T-helper 17 cell (primary cell): ENCODE data around the gene FPR3. TPM values are rescaled to one million over a fixed set of nuclear protein-coding genes. Genes with fewer than 3 reads are reported as not detected.

ENCODE experiments used
- ATAC-seq: fragments of 150-1000 bp; cut with Tn5 transposase; 2 replicates; pipeline ENCODE4 v1.10.0; 2021; ENCODE audit warnings: mild to moderate bottlenecking, moderate library complexity
- DNase-seq, 3 donors: peaks; one replicate each; pipeline versions ENCODE4 v3.0.0 to v3.0.0-alpha.2; 2020 to 2021
- H3K9me3 ChIP-seq: one replicate; pipeline ENCODE4 v1.7.0; 2013; ENCODE audit warnings: low read length, mild to moderate bottlenecking; ENCODE audit not compliant: control insufficient read depth, poor library complexity, severe bottlenecking
- H3K27ac Mint-ChIP-seq: one replicate; pipeline ENCODE4 v1.8.0; 2022; ENCODE audit warnings: mild to moderate bottlenecking, moderate library complexity, mixed read lengths
- H3K27me3 Mint-ChIP-seq: one replicate; pipeline ENCODE4 v1.8.0; 2022; ENCODE audit warnings: mixed read lengths
- H3K36me3 Mint-ChIP-seq: one replicate; pipeline ENCODE4 v1.8.0; 2022; ENCODE audit warnings: low read depth, mixed read lengths
- H3K4me1 Mint-ChIP-seq: one replicate; pipeline ENCODE4 v1.8.0; 2022; ENCODE audit warnings: mild to moderate bottlenecking, mixed read lengths
- H3K4me3 Mint-ChIP-seq: one replicate; pipeline ENCODE4 v1.8.0; 2022; ENCODE audit warnings: mild to moderate bottlenecking, moderate library complexity, mixed read lengths
- total RNA-seq, 4 donors: library from RNA in 2 of 4; stranded (reverse) in 2 of 4; gene quantifications; one replicate each; pipeline ENCODE4 v1.2.3 and lab custom pipeline; 2022 to 2026

Gene FPR3, protein sequence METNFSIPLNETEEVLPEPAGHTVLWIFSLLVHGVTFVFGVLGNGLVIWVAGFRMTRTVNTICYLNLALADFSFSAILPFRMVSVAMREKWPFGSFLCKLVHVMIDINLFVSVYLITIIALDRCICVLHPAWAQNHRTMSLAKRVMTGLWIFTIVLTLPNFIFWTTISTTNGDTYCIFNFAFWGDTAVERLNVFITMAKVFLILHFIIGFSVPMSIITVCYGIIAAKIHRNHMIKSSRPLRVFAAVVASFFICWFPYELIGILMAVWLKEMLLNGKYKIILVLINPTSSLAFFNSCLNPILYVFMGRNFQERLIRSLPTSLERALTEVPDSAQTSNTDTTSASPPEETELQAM
- total RNA-seq = not detected
- 0 reads per million in 2 donors for total RNA-seq (lab: John Stamatoyannopoulos, UW)

GRCh38 chr19:51794885-51795490, at the start of gene FPR3:
Gene FPR3, plus strand, starts transcription at chr19:51795157. Its CDS starts 28,592 bp downstream, at chr19:51823749.
- Mint-ChIP-seq H3K27me3 (peaks cover 3% of the 10 kb centered on the region), H3K4me3 (no peak within 1 kb of the TSS), H3K36me3 (no peaks in the 10 kb centered on the region), H3K4me1 (no peaks in the 10 kb centered on the region), H3K27ac (no peak within 1 kb of the TSS)
- H3K9me3 ChIP-seq = peaks cover 4% of the 10 kb centered on the region
- ATAC-seq (no peak), DNase-seq (no peak)

DNA sequence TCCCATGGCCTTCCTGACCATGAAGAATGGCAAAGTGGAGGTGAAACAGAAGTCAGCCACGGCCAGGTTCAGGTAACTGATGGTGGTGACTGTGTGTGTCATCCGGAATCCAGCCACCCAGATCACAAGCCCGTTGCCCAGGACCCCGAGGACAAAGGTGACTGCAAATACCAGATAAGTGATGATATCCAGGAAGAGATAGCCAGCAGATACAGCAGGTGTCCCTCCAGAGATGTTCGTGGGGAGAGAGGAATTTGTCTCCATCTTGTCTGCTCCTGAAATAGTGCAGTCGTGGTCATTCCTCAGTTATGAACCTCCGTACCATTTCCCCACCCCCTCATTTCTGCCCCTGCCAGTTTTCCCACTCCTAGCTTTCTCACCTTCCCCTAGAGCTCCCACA, 48.2 kb upstream of the FPR3 start:
- Mint-ChIP-seq H3K36me3 (peaks cover 2% of the 10 kb centered on the region), H3K27me3 (peaks cover 18% of the 10 kb centered on the region), H3K4me1 (no peaks in the 10 kb centered on the region), H3K27ac (no peak overlapping the region), H3K4me3 (no peak overlapping the region)
- no peaks in the 10 kb centered on the region for H3K9me3 ChIP-seq
- no peak for DNase-seq
- ATAC-seq = no peak

DNA sequence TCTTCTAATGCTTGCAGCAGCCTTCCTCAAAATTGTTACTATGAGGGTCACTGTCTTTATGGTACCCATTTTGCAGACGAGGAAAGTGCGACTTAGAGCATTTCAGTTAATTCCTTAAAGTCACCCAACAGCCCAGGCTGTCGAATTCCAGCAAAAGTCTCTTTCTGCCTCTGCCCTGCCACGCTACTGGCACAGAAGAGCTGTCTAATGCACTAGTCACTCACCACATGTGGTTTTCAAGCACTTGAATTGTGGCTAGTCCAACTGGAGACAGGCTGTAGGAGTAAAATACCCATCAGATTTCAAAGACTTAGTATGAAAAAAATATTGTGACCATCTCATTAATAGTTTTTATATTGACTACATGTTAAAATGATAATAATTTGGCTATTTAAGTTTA, 45.0 kb upstream of the FPR3 start:
- Mint-ChIP-seq H3K27me3 (peaks cover 8% of the 10 kb centered on the region), H3K4me3 (no peak overlapping the region), H3K4me1 (no peaks in the 10 kb centered on the region), H3K36me3 (peaks cover 2% of the 10 kb centered on the region), H3K27ac (no peak overlapping the region)
- DNase-seq (no peak), ATAC-seq (no peak)
- no peaks in the 10 kb centered on the region for H3K9me3 ChIP-seq

DNA sequence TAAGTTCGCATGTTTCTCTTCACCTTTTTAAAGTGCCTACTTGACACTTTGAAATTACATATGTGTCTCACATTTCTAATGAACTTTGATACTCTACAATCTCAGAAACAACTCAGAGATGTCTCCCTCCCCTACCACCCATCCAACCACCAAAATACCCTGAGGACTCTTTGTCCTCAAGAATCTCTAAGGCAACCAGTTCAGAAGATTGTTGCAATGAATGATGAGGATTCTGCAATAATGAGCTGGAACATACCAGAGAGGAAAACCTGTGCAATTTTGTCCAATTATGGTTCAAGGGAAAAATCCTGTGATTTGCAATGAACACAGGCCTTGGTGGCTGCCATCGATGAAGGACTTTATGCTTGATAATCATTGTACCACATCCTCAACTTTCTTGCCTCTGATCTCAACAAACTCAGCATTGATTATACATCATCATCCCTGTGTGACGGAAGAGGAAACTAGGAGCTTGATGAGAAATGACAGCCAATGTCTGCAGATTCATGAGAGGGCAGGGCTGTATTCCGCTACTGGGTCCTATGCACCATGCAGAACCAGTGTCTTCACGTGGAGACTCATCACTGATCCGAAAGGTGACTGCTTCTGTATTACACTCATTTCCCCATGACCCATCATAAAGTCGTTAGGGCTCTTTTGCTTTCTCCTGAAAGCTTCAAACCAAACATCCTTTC, 44.4 kb upstream of the FPR3 start:
- no peaks in the 10 kb centered on the region for H3K9me3 ChIP-seq
- DNase-seq (no peak), ATAC-seq (no peak)
- Mint-ChIP-seq H3K27ac (no peak overlapping the region), H3K27me3 (peaks cover 7% of the 10 kb centered on the region), H3K4me1 (no peaks in the 10 kb centered on the region), H3K4me3 (no peak overlapping the region), H3K36me3 (peaks cover 2% of the 10 kb centered on the region)

DNA sequence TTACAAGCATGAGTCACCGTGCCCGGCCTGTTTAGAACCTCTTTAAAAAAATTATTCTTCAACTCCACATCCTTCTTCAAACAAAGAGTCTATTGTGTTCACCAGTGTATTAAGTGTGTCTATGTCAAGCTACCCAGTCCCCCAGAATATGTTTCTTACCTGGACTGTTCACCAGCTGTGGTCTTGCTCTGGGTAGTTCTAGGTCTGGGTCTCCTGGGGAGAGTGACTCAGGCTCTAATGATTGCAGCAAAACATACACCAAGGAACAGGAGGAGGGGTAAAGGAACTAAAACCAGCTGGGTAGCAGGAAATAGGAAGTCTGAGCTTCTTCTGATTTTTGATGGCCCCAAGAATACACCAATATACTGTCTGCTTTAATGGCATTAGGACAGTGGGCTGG, 43.3 kb upstream of the FPR3 start, which contains the start of gene FPR1:
Gene FPR1, minus strand, starts transcription at position 224 of the 400 bp plus-strand sequence. CDS start 4,884 bp downstream, outside the sequence.
- ATAC-seq (peak; percentile 42), DNase-seq (no peak)
- Mint-ChIP-seq H3K27ac (no peak within 1 kb of the TSS), H3K4me1 (no peaks in the 10 kb centered on the region), H3K27me3 (no peaks in the 10 kb centered on the region), H3K36me3 (peaks cover 2% of the 10 kb centered on the region), H3K4me3 (no peak within 1 kb of the TSS)
- no peaks in the 10 kb centered on the region for H3K9me3 ChIP-seq

DNA sequence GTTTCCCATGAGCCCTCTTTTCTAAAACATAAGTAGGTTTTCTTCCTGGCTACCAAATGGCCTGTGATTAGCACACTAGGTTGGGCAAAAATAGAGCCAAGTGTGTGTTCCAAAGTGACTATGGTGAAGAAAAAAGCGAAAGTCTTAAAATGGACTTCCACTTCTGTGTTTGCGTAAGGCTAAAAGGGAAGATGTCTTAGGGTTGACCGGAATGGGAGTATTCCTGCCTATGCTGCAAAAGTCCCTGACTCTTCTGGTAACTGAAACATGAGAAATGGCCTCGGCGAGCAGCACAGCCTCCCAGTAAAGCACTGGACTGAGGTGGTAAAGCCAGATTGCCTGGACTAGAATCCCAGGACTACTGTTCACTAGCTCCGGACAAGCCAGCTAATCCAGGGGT, 40.8 kb upstream of the FPR3 start:
- Mint-ChIP-seq H3K27ac (no peak overlapping the region), H3K4me3 (no peak overlapping the region), H3K27me3 (no peaks in the 10 kb centered on the region), H3K4me1 (no peaks in the 10 kb centered on the region), H3K36me3 (no peaks in the 10 kb centered on the region)
- no peak for DNase-seq
- no peaks in the 10 kb centered on the region for H3K9me3 ChIP-seq
- ATAC-seq = no peak

DNA sequence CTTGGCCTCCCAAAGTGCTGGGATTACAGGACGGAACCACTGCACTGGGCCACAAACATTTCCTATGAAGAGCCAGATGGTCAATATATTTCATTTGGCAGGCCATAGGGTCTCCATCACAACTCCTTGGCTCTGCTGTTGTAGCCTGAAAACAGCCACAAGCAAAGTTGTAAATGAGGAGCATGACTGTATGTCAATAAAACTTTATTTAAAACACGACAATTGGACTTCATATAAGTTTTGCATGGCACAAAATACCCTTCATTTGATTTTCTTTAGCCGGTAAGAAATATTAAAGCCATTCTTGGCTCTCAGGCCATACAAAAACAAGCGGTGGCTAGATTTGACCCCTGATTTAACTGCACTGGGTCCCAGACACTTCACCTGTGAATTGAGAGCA, 40.2 kb upstream of the FPR3 start:
- no peak overlapping the region for H3K4me3 Mint-ChIP-seq
- no peaks in the 10 kb centered on the region for H3K9me3 ChIP-seq
- no peaks in the 10 kb centered on the region for H3K36me3 Mint-ChIP-seq
- H3K27ac Mint-ChIP-seq = no peak overlapping the region
- ATAC-seq = no peak
- no peak for DNase-seq
- H3K4me1 Mint-ChIP-seq = no peaks in the 10 kb centered on the region
- no peaks in the 10 kb centered on the region for H3K27me3 Mint-ChIP-seq

- H3K9me3 ChIP-seq = no peaks in the 10 kb centered on the region
- Mint-ChIP-seq H3K4me3 (no peak overlapping the region), H3K27me3 (no peaks in the 10 kb centered on the region), H3K27ac (no peak overlapping the region), H3K36me3 (no peaks in the 10 kb centered on the region), H3K4me1 (no peaks in the 10 kb centered on the region)
- no peak for DNase-seq
- ATAC-seq = no peak
These were observed 39.4 kb upstream of the FPR3 start for GRCh38 chr19:51755571-51755970.

DNA sequence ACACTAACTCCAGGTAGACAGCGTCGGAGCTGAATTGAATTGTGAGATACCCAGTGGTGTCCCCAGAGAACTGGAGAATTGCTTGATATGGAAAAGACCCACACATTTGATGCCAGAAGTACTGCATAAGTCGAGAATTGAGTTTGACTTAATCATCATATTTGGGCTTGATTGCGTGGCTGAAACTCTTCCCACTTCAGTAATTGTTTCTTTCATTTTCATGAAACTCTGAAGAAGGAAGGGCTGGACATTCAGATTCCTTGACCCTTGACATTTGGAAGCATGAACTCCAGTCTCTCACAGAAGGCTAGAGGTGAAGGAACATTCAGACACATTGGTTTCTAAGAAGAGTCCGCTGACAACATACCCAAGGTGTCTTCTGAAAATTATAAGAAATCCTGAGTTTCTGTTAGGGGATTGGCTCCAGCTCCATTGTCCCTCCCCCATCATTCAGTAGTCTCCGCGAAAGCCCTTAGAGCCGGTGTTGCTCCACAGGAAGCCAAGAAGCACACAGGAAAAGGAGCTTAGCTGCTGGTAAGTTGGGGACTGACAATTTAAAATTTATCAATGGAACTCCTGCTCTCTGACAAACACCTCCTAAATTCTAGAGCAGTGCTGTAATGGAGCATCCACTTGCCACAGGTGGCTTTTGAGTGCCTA, 34.1 kb upstream of the FPR3 start, which contains the start of gene FPR2:
Gene FPR2, plus strand, starts transcription at position 484 of the 660 bp plus-strand sequence. CDS start 7,479 bp downstream, outside the sequence.
- no peaks in the 10 kb centered on the region for H3K36me3 Mint-ChIP-seq
- no peak for ATAC-seq
- DNase-seq = no peak
- no peak within 1 kb of the TSS for H3K4me3 Mint-ChIP-seq
- H3K4me1 Mint-ChIP-seq = no peaks in the 10 kb centered on the region
- peaks cover 10% of the 10 kb centered on the region for H3K27me3 Mint-ChIP-seq
- H3K9me3 ChIP-seq = no peaks in the 10 kb centered on the region
- no peak within 1 kb of the TSS for H3K27ac Mint-ChIP-seq

GRCh38 chr19:51761696-51762095, 33.3 kb upstream of the FPR3 start:
- no peaks in the 10 kb centered on the region for H3K9me3 ChIP-seq
- Mint-ChIP-seq H3K36me3 (no peaks in the 10 kb centered on the region), H3K27me3 (peaks cover 10% of the 10 kb centered on the region), H3K4me1 (no peaks in the 10 kb centered on the region), H3K27ac (no peak overlapping the region), H3K4me3 (no peak overlapping the region)
- ATAC-seq (no peak), DNase-seq (no peak)

DNA sequence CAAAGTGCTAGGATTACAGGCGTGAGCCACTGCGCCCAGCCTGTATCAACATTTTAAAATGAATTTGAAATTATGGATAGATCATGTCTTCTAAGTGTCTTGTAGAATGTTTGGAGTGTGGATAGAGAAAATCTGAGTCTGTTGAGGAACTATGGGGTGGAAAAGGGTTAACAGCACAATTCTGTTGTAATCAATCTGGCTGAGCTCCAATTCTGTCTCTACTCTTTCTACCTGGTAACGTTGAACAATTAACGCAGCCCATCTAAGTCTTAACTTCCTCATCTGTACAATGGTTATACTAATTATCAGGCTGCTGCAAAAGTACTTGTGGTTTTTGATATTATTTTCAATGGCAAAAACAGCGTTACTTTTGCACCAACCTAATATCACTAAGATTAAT, 29.9 kb upstream of the FPR3 start:
- ATAC-seq (no peak), DNase-seq (no peak)
- no peak overlapping the region for H3K4me3 Mint-ChIP-seq
- no peak overlapping the region for H3K27ac Mint-ChIP-seq
- peaks cover 17% of the 10 kb centered on the region for H3K27me3 Mint-ChIP-seq
- H3K9me3 ChIP-seq = no peaks in the 10 kb centered on the region
- H3K36me3 Mint-ChIP-seq = no peaks in the 10 kb centered on the region
- H3K4me1 Mint-ChIP-seq = no peaks in the 10 kb centered on the region

- no peak for DNase-seq
- H3K27ac Mint-ChIP-seq = no peak overlapping the region
These were observed 28.5 kb upstream of the FPR3 start for GRCh38 chr19:51766461-51766860.

More at GRCh38 chr19:51766461-51766860, 28.5 kb upstream of the FPR3 start:
- no peaks in the 10 kb centered on the region for H3K9me3 ChIP-seq
- H3K36me3 Mint-ChIP-seq = no peaks in the 10 kb centered on the region
- no peak overlapping the region for H3K4me3 Mint-ChIP-seq
- peaks cover 19% of the 10 kb centered on the region for H3K27me3 Mint-ChIP-seq
- no peak for ATAC-seq
- H3K4me1 Mint-ChIP-seq = no peaks in the 10 kb centered on the region
